ENCODE measurements around the gene XPR1.
A peak's percentile ranks its signal among the peaks of the same experiment; 100 is the strongest.

The XPR1 gene

GRCh38 chr1:180920702-180921101, 288.9 kb downstream of the XPR1 start:
- POLR2A ChIA-PET, result no interaction called here
- CTCF ChIA-PET, result interaction anchor here (0.6 to 2.4 kb wide), 14 partner anchors 9 to 247 kb away, joined by 3 to 10 read pairs (median 4); partner anchors contain the start of gene KIAA1614
- peak; percentile 54 for DNase-seq (ENCODE audit: extremely low spot score)
- TF ChIP-seq CTCF (IDR thresholded peaks at IDR 0.05; ENCODE audit: control extremely low read depth, extremely low read depth, low read depth, missing control alignments), result peak; percentile 50

GRCh38 chr1:180921386-180921785, 289.6 kb downstream of the XPR1 start:
- ChIA-PET CTCF (interaction anchor here (0.6 to 2.4 kb wide), 14 partner anchors 9 to 246 kb away, joined by 3 to 10 read pairs (median 4); partner anchors contain the start of gene KIAA1614), POLR2A (no interaction called here)
- TF ChIP-seq CTCF (IDR thresholded peaks at IDR 0.05; ENCODE audit: control extremely low read depth, extremely low read depth, low read depth, missing control alignments), result no peak
- DNase-seq (ENCODE audit: extremely low spot score), result no peak

- DNase-seq (ENCODE audit: extremely low spot score), result no peak
- ChIA-PET POLR2A (no interaction called here), CTCF (interaction anchor here (0.9 to 2.4 kb wide), 15 partner anchors 10 to 310 kb away, joined by 3 to 10 read pairs (median 3); partner anchors contain the start of gene KIAA1614)
- TF ChIP-seq CTCF (IDR thresholded peaks at IDR 0.05; ENCODE audit: control extremely low read depth, extremely low read depth, low read depth, missing control alignments), result no peak
Measured at GRCh38 chr1:180921891-180922630, 290.2 kb downstream of the XPR1 start.

GRCh38 chr1:180922631-180923015, 290.8 kb downstream of the XPR1 start:
- ChIA-PET POLR2A (no interaction called here), CTCF (interaction anchor here (0.9 to 2.4 kb wide), 13 partner anchors 8 to 310 kb away, joined by 3 to 10 read pairs (median 3); no protein-coding TSS in a partner anchor)
- no peak for DNase-seq (ENCODE audit: extremely low spot score)
- no peak for TF ChIP-seq CTCF (IDR thresholded peaks at IDR 0.05; ENCODE audit: control extremely low read depth, extremely low read depth, low read depth, missing control alignments)

- CTCF ChIA-PET, result interaction anchor here (0.9 to 2.4 kb wide), 15 partner anchors 8 to 309 kb away, joined by 3 to 10 read pairs (median 3); no protein-coding TSS in a partner anchor
- no peak for DNase-seq (ENCODE audit: extremely low spot score)
- POLR2A ChIA-PET, result no interaction called here
- TF ChIP-seq CTCF (IDR thresholded peaks at IDR 0.05; ENCODE audit: control extremely low read depth, extremely low read depth, low read depth, missing control alignments), result no peak
Measured at GRCh38 chr1:180923021-180923841, 291.4 kb downstream of the XPR1 start.

GRCh38 chr1:180923887-180924286, 292.1 kb downstream of the XPR1 start:
- ChIA-PET CTCF (interaction anchor here (0.9 to 1.4 kb wide), 7 partner anchors 8 to 64 kb away, joined by 3 to 5 read pairs (median 3); no protein-coding TSS in a partner anchor), POLR2A (no interaction called here)
- TF ChIP-seq CTCF (IDR thresholded peaks at IDR 0.05; ENCODE audit: control extremely low read depth, extremely low read depth, low read depth, missing control alignments), result no peak
- DNase-seq (ENCODE audit: extremely low spot score), result no peak

Measured in GM10248 (cell line).